ENCODE data around the gene KYAT1.
"Not testable (repeated sequence)": the region's sequence is repeated elsewhere in the genome, so short reads cannot be mapped to it uniquely, and the experiment has no call there.

Gene KYAT1

GRCh38 chr9:128882677-128883603 is 1.2 kb upstream of the KYAT1 start:
- DNase-seq: no peak

- no peak for DNase-seq
These were observed 3.9 kb downstream of the KYAT1 start for GRCh38 chr9:128877852-128878251.

GRCh38 chr9:128870941-128871265 is 10.8 kb downstream of the KYAT1 start:
- not testable (repeated sequence) for DNase-seq

- no peak for DNase-seq
These were observed 11.4 kb downstream of the KYAT1 start for GRCh38 chr9:128870128-128870940.

GRCh38 chr9:128863647-128864046 is 18.1 kb downstream of the KYAT1 start:
- DNase-seq: peak; percentile 73 to 86

GRCh38 chr9:128862401-128862851 is 19.3 kb downstream of the KYAT1 start:
- DNase-seq: no peak

GRCh38 chr9:128861501-128861900 is 20.2 kb downstream of the KYAT1 start:
- DNase-seq: no peak

GRCh38 chr9:128860937-128861336 is 20.8 kb downstream of the KYAT1 start:
- DNase-seq: no peak

GRCh38 chr9:128858476-128858875 is 23.3 kb downstream of the KYAT1 start:
- not testable (repeated sequence) for DNase-seq

- DNase-seq: not testable (repeated sequence)
These were observed 27.3 kb downstream of the KYAT1 start for GRCh38 chr9:128854454-128854853.

GRCh38 chr9:128852646-128853045 is 29.1 kb downstream of the KYAT1 start:
- DNase-seq: not testable (repeated sequence)

- not testable (repeated sequence) for DNase-seq
These were observed 29.8 kb downstream of the KYAT1 start for GRCh38 chr9:128851779-128852600.

- DNase-seq: not testable (repeated sequence)
These were observed 30.7 kb downstream of the KYAT1 start for GRCh38 chr9:128851024-128851423.

GRCh38 chr9:128847803-128848202 is 33.9 kb downstream of the KYAT1 start:
- no peak for DNase-seq

GRCh38 chr9:128846680-128847030 is 35.1 kb downstream of the KYAT1 start:
- no peak for DNase-seq

GRCh38 chr9:128845186-128845931 is 36.4 kb downstream of the KYAT1 start:
- no peak for DNase-seq

GRCh38 chr9:128843171-128843570 is 38.6 kb downstream of the KYAT1 start:
- not testable (repeated sequence) for DNase-seq

GRCh38 chr9:128841694-128842492 is 39.9 kb downstream of the KYAT1 start:
- DNase-seq: no peak

GRCh38 chr9:128840524-128840923 is 41.2 kb downstream of the KYAT1 start:
- DNase-seq: no peak

- no peak for DNase-seq
These were observed 43.4 kb downstream of the KYAT1 start for GRCh38 chr9:128838338-128838737.

GRCh38 chr9:128836509-128837145 is 45.1 kb downstream of the KYAT1 start:
- DNase-seq: no peak

Measured in stimulated activated CD4-positive, alpha-beta T cell treated with anti-CD3 and anti-CD28 coated beads, Interleukin-4, amount 100 ng/mL, for 4 hours (primary cell).